EL (cell line): ENCODE data around the gene TMEM37.

ENCODE experiments used
- DNase-seq: peaks from one replicate; pipeline ENCODE4 v3.0.0-alpha.2; 2016

The TMEM37 gene

GRCh38 chr2:119434664-119435063 is 3.0 kb downstream of the TMEM37 start:
- no peak for DNase-seq

DNA sequence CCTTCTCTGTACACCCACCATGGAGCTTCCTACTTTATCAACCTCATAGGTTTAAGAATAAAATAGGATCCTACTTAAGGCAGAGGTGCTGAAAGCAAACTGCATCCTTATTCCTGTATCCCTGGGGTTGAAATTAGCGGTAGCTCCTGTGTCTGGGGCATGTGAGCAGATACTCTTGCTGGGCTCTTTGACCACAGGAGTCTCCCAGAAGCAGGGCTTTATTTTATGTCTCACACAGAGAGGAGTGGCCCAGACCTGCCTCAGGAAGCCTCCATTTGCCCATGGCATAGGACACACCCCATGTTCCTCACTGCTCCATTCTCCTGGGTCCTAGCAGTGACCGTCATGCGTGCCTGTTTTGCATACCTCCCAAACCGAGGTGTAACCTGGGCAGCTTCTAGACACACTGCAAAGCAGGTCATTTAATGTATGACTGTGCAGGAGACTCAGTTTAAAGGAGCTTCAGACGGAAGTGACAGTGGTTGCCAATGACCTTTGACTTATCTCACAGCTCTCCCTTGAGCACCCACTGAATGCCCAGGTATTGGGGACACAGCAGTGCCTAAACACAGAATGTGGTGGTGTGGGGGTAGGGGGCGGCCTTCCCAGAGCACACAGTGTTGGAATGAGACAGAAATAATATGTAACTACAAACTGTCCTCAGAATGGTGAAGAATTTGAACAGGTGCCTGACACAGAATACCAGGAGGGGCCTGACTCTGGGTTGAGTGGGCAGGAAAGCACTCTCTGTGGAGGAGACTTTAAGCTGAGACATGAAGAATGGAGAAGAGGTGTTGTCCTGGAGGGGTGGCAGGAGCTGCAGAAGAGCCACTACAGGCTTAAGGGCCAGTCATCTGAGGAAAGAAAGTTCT is 3.7 kb downstream of the TMEM37 start:
- DNase-seq, result no peak

DNA sequence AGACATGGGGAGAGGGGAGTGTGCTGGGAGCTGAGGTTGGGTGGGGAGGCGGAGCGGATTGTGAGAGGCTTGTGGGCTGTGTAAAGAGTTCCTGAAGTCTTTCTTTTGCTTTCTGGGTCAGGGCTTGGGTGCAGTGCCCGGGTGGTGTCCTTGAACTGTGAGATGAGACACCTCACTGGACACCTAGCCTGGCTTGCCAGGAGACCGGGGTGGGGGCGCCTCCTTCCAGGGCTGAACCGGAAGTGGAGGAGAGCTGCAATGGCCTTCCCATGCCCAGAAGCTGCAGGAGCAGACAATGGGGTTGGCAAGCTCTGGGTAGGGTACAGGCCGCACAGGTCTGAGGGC is 4.3 kb downstream of the TMEM37 start:
- DNase-seq, result no peak

- no peak for DNase-seq
These were observed 5.5 kb downstream of the TMEM37 start for GRCh38 chr2:119436993-119437772.

- no peak for DNase-seq
These were observed 6.5 kb downstream of the TMEM37 start for GRCh38 chr2:119438128-119438656.

DNA sequence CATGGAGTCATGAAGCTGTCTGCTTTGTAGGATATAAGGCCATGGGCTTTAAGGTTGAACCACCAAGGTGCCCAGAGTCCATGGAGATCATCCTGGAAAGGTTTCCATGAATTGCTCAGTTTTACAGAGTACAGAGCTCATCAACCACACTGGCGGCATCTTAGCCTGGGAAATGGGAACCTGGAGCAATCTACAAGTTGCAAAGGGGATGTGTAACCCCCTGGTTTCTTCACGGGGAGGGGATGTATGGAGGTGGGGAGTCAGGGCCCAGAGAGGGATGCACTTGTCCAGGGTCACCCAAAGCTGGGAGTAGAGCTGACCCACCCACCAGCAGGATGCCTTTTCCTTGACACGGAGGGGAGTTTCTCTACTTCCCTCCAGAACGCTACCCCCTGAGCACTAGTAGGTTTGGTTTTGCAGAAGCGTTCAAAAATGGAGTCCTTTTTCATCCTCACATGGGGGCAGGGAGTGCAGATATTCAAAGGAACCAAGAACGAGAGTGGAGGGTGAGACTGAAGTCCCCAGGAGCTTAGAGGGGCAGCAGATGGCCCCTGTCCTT is 7.2 kb downstream of the TMEM37 start:
- no peak for DNase-seq

DNA sequence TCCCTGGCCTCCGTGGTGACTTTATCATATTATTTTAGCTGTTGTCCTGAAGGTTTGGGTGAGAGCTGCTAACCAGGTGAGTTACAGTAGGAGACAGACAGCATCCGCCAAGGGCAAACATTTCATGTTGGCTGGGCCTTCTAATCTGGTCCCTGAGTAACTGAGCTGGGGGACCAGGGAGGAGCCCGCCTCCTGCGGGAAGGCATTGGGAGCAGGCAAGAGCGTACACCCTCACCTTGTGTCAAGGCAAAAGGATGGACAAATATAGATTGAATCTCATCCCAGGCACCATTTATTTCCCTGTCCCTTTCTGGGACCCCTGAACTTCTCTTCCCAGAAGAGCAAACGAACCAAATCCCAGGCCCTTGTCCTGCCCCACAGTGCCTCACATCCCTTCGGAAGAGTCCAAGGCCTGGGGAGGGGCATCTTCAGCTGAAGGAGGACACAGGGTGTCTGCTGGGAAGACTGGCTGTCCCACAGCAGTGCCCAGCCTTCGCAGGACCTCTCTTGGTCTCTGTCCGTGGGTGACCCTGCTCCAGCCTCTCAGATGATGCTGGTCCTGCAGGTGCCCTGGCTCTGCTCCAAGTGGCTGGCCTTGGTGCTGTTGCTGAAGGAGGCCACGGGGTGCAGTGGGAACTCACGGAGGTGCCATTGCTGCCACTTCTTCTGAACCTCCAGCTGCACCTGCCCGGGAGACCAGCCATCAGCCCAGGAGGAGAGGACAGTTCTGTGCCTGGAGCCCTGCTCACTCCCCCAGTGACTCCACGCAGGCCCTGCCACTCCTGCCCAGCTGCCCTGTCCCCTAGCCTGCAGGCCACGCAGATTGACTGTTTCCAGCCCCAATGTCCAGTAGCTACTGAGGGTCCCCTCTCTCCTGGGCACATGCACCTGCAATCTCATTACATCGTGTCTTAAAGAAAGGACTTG is 8.2 kb downstream of the TMEM37 start:
- DNase-seq, result no peak

- DNase-seq, result no peak
These were observed 8.8 kb downstream of the TMEM37 start for GRCh38 chr2:119440501-119440870.

GRCh38 chr2:119440873-119441272 is 9.2 kb downstream of the TMEM37 start:
- no peak for DNase-seq

DNA sequence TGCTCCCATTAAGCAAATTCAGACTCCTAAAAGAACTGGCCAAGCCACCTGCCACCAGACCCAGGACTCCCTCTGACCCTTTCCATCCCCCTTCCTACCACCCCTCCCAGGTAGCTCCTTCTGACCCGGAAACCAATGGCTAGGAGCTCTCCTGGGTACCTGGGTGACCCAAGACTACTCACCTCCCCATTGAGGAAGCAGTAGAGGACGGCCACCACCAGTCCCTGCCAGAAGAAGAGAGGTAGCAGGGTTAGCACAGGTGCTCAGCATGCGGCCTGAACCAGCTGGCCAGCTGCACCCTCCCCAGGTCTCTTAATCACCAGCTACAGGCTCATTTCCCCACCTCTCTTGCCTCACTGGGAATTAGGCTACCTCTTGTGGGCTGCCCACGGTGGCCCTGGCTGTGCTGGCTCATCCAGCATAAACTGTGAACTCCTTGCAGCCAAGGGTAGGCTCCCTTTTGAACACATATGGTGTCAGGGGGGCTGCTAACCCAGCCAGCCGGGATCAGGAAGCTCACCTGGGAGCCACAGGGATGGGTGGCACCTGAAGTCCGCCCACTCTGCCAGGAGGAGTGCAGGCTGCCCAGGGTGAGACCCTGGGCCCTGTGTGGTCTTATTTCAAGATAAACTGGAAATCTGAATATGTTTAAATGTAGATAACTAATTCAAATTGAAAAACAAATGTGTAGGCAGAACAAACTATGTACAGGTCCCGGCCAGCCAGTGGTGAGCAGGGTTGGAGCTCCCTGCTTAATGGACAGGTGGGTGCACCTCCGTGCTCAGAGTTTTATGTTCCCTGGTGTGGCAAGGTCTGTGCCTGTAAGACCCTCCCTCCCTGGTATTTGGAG is 9.9 kb downstream of the TMEM37 start:
- no peak for DNase-seq

DNA sequence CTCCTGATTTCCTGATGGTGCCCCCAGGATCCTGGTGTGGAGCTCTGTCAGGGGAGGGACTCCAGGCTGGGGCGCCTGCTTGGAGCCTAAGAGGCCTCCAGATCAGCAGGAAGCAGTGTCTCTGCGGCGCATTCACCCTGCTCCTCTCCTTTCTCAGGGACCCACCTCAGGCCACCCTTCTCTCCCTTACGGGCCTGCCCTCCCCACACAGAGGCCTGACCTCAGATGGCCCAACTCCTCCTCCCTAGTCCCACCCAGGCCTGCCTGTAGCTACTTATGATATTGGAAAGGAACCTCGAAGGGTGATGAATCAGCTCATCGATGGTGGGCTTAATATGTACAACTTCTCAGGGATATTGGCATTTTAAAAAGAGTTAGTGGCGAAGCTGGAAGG is 10.6 kb downstream of the TMEM37 start:
- DNase-seq, result no peak

GRCh38 chr2:119442850-119443249 is 11.2 kb downstream of the TMEM37 start:
- no peak for DNase-seq

GRCh38 chr2:119446037-119446436 is 14.4 kb downstream of the TMEM37 start:
- no peak for DNase-seq

DNA sequence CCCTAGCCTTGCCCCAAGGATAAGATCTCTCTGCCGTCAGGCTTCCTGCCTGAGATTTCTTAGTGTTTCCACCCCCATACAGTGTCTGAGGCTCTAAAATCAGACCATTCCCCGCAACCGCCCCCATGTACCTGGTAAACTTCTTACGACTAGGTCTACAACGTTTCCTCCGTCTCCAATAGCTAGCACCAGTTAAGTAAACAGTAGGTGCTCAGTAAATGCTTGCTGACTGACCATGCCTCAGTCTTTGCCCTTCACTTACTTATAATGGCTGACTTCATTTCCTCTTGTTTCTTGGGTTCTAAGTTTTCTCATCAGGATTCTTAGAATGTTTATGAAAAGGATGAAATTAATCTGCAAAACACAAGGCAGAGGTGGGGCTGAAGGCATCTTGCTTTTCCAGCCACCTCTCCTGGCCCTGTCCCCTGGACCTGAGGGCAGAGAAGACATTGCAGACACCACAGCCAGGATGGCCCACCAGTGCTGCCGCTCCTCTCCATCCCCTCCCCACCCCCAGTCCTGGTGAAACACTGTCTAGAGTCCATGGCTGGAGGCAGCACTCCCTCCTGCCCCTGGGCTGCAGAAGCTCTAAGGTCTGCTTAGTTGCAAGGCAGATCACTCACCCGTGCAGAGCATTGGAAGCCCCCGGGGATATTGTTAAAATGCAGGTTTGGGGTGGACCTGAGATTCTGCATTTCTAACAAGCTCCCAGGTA is 16.9 kb downstream of the TMEM37 start:
- DNase-seq, result no peak

GRCh38 chr2:119449521-119449920 is 17.9 kb downstream of the TMEM37 start:
- DNase-seq, result no peak

DNA sequence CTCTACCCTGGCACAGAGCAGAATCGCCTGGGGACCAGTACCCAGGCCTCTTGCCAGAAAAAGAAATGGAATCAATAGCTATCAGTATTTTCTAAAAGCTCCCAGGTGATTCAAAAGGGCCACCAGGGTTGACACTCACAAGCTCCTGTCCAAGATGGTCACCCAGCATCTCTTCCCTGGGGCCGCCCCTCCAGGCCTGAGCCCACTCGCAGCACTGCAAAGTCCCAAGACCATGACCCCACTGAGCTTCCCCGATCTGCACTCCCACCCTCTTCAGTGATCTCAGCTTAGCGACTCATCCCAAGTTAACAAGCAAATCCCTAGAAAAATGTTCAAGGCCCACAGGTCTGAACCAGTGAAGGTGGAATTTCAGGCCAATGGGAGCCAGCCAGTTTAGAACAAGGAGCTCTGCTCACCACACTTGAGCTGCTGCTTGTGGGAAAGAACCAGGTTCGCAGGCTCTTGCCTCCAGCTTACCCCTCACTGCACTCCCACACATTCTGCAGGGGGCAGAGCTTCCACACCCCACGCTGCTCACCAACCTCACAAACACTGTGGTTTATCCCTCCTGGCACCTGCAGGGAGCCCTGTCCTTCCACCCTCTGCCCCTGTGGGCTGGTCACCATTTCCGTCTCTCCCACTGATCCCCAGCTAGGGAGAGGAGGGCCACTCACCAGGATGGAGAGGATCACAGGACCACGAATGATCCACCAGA is 19.8 kb downstream of the TMEM37 start:
- no peak for DNase-seq

- DNase-seq, result no peak
These were observed 22.4 kb downstream of the TMEM37 start for GRCh38 chr2:119453972-119454593.

DNA sequence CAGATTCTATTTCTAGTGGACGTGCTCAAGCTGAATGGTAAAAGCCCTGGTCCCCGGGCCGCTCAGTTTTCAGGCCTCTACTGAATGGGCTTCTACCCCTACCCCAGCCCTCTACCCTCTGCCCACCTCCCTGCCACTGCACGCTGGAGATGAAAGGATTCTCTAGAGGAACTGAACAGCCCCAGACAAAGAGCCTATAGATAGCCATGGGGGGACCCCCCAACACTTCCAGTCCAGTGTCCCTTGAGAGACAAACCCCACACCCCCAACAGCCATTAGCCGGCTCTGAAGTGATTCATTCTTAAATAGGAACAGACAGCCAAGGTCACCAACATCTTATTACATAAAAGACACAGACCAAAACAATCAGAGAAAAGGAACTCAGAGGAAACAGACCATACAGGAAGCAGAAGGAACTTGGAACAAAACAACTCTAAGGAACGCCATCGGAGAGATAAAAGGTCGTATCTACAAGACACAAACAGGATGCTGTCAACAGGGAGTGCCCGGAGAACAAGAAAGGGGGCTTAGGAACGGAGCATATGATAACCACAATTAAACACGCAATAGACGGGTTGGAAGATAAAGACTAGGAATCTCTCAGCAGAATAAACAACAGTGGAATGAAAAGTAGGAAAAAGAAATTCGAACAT is 23.5 kb downstream of the TMEM37 start:
- DNase-seq, result no peak

DNA sequence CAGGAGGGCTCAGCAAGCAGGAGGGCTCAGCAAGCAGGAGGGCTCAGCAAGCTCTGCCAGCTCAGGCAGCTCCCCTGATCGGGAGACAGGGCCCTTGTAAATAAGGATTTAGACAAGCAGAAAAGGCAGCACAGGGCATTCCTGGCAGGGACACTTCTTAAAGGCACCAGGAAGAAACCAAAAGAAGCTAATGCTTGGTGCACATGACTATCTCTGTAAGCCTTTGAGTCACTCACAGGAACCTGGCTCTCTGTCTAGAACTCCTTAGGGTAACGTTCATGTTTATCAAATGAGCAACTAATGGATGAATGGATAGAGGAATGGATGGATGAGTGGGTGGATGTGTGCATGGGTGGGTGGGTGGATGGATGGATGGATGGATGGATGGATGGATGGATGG is 28.4 kb downstream of the TMEM37 start:
- no peak for DNase-seq
